Frontal cortex (tissue), 4 donors: ENCODE measurements around the gene POLR2B. TPM values are rescaled to one million over a fixed set of nuclear protein-coding genes. Genes with fewer than 3 reads are reported as not detected.
A peak's percentile ranks its signal among the peaks of the same experiment; 100 is the strongest.
"Not testable (repeated sequence)": the region's sequence is repeated elsewhere in the genome, so short reads cannot be mapped to it uniquely, and the experiment has no call there.

Experiments used
- DNase-seq, 2 donors: peaks; one replicate each; pipeline ENCODE4 v3.0.0; 2012; ENCODE audit warnings: low spot score in 2 of 2
- FAIRE-seq: peaks from 2 replicates; lab custom pipeline; 2012; peaks lifted over from hg19 to GRCh38; lab: Jason Lieb, UNC
- total RNA-seq: library from RNA; depleted of rRNA; stranded (reverse); fragments of >200 nt; gene quantifications from one replicate; pipeline ENCODE4 v1.2.3, GENCODE V29; 2014
- donor health status: control.
- donor health status: control.
- donor health status: control.

The POLR2B gene
- 247 TPM for total RNA-seq

- FAIRE-seq = no peak
- peak; percentile 74 to 79 for DNase-seq
These were observed at the start of gene POLR2B for GRCh38 chr4:56978750-56979303. Gene POLR2B, plus strand, starts transcription at chr4:56978896. Its CDS starts 90 bp downstream, at chr4:56978986.

- FAIRE-seq = no peak
- DNase-seq = no peak
These were observed 48.1 kb upstream of the POLR2B start for GRCh38 chr4:56930638-56931037.

GRCh38 chr4:56931924-56932323 is 46.8 kb upstream of the POLR2B start:
- FAIRE-seq (no peak), DNase-seq (no peak)

GRCh38 chr4:56937262-56937661 is 41.4 kb upstream of the POLR2B start:
- FAIRE-seq = no peak
- DNase-seq = no peak

- FAIRE-seq = not testable (repeated sequence)
These were observed 38.9 kb upstream of the POLR2B start for GRCh38 chr4:56939826-56940225.

GRCh38 chr4:56940403-56940802 is 38.3 kb upstream of the POLR2B start:
- DNase-seq (no peak), FAIRE-seq (no peak)

More at GRCh38 chr4:56939826-56940225, 38.9 kb upstream of the POLR2B start:
- DNase-seq = not testable (repeated sequence)

GRCh38 chr4:56940971-56941370 is 37.7 kb upstream of the POLR2B start:
- no peak for FAIRE-seq

GRCh38 chr4:56941403-56941802 is 37.3 kb upstream of the POLR2B start:
- FAIRE-seq (no peak), DNase-seq (no peak)

More at GRCh38 chr4:56940971-56941370, 37.7 kb upstream of the POLR2B start:
- DNase-seq = no peak

- no peak for DNase-seq
These were observed 24.8 kb upstream of the POLR2B start for GRCh38 chr4:56953680-56954520.

GRCh38 chr4:56958111-56958517 is 20.6 kb upstream of the POLR2B start:
- no peak for DNase-seq
- no peak for FAIRE-seq

More at GRCh38 chr4:56953680-56954520, 24.8 kb upstream of the POLR2B start:
- FAIRE-seq = no peak

GRCh38 chr4:56959100-56959499 is 19.6 kb upstream of the POLR2B start:
- FAIRE-seq = no peak

GRCh38 chr4:56961107-56961500 is 17.6 kb upstream of the POLR2B start:
- FAIRE-seq (no peak), DNase-seq (no peak)

More at GRCh38 chr4:56959100-56959499, 19.6 kb upstream of the POLR2B start:
- no peak for DNase-seq

GRCh38 chr4:56971383-56971782 is 7.3 kb upstream of the POLR2B start:
- FAIRE-seq (no peak), DNase-seq (no peak)

- no peak for DNase-seq
- FAIRE-seq = no peak
These were observed 6.3 kb upstream of the POLR2B start for GRCh38 chr4:56972389-56972788.

GRCh38 chr4:56972809-56973208 is 5.9 kb upstream of the POLR2B start:
- no peak for DNase-seq
- no peak for FAIRE-seq

- DNase-seq (no peak), FAIRE-seq (no peak)
These were observed 5.4 kb upstream of the POLR2B start for GRCh38 chr4:56973336-56973735.

GRCh38 chr4:56976283-56976836 is 2.3 kb upstream of the POLR2B start:
- no peak for DNase-seq
- no peak for FAIRE-seq

- FAIRE-seq (no peak), DNase-seq (peak; percentile 52 to 63)
These were observed 1.8 kb upstream of the POLR2B start for GRCh38 chr4:56976837-56977320.

- DNase-seq (peak; percentile 90 to 95), FAIRE-seq (no peak)
These were observed 1.2 kb upstream of the POLR2B start, which contains the start of gene NOA1 for GRCh38 chr4:56977321-56978012. Gene NOA1, minus strand, starts transcription at chr4:56977606. Its CDS starts 21 bp downstream, at chr4:56977585.

- FAIRE-seq = no peak
These were observed 851 bp downstream of the POLR2B start for GRCh38 chr4:56979421-56980072.

More at GRCh38 chr4:56979421-56980072, 851 bp downstream of the POLR2B start:
- no peak for DNase-seq
